Aorta (tissue), 5 donors: ENCODE results near the gene SLC49A4. TPM values are rescaled to one million over a fixed set of nuclear protein-coding genes. Genes with fewer than 3 reads are reported as not detected.

ENCODE experiments used
- ATAC-seq: fragments of 200-7000 bp; cut with Tn5 transposase; one replicate; pipeline ENCODE4 v1.9.1; 2022; ENCODE audit warnings: moderate library complexity; ENCODE audit not compliant: low FRiP score
- DNase-seq, 2 donors: peaks; one replicate each; pipeline ENCODE4 v3.0.0-alpha.2; 2020
- H3K27ac ChIP-seq, 2 donors: one replicate each; pipeline ENCODE4 v1.5.1; 2013; ENCODE audit warnings: low read length in 2 of 2, mild to moderate bottlenecking in 2 of 2, moderate library complexity in 2 of 2, control low read depth in 1 of 2, inconsistent platforms in 1 of 2, low read depth in 1 of 2
- H3K27me3 ChIP-seq, 2 donors: one replicate each; pipeline ENCODE4 v1.6.1; 2013; ENCODE audit warnings: control low read depth in 1 of 2, low read length in 1 of 2, mild to moderate bottlenecking in 1 of 2, moderate library complexity in 1 of 2; ENCODE audit not compliant: insufficient read depth in 2 of 2, control insufficient read depth in 1 of 2
- H3K36me3 ChIP-seq, 2 donors: one replicate each; pipeline ENCODE4 v1.6.1; 2013; ENCODE audit warnings: control low read depth in 1 of 2, low read length in 1 of 2, mild to moderate bottlenecking in 1 of 2; ENCODE audit not compliant: insufficient read depth in 2 of 2, control insufficient read depth in 1 of 2
- H3K4me1 ChIP-seq, 2 donors: one replicate each; pipeline ENCODE4 v1.6.1; 2013; ENCODE audit warnings: low read length in 2 of 2, control low read depth in 1 of 2, mild to moderate bottlenecking in 1 of 2, moderate library complexity in 1 of 2; ENCODE audit not compliant: insufficient read depth in 2 of 2, control insufficient read depth in 1 of 2
- H3K4me3 ChIP-seq, 2 donors: one replicate each; pipeline ENCODE4 v1.5.1; 2013; ENCODE audit warnings: low read length in 2 of 2, control low read depth in 1 of 2, mild to moderate bottlenecking in 1 of 2
- H3K9me3 ChIP-seq: one replicate; pipeline ENCODE4 v1.6.1; 2013; ENCODE audit warnings: mild to moderate bottlenecking, low read length; ENCODE audit not compliant: control insufficient read depth
- WGBS, 2 donors: extraction: QIAGEN DNeasy Blood & Tissue Kit; methylation state at CpG; one replicate each; pipeline ENCODE4 v1.1.7; 2013; 5-methylcytosine and 5-hydroxymethylcytosine counted together
- intact Hi-C, 2 donors: fragments of 100-400 bp; cut with DNase I; formaldehyde crosslinking; loops; one replicate each; pipeline versions ENCODE4 v1.14.2 to v1.15.0; 2022
- polyA plus RNA-seq, 2 donors: library from polyadenylated mRNA; stranded (reverse); fragments of 200-250 nt; gene quantifications; one replicate each; pipeline ENCODE4 v1.2.3, GENCODE V29; 2013
- total RNA-seq, 2 donors: library from RNA; stranded (reverse); fragmentation: NEBNext Ultra II Directional; extraction: Animal tissue kit (Norgen Biotek cat#: 25700); gene quantifications; one replicate each; pipeline ENCODE4 v1.2.1, GENCODE V29; 2021
- donor health status: healthy with polysubstance abuse.
- donor health status: Bipolar disorder and iron deficiency.
- donor health status: DM: no; HTN: no; CAD: no.
- donor health status: DM: no; HTN: no; CAD: no.
- donor health status: DM: yes; HTN: yes; CAD: no.

SLC49A4 gene
- total and polyA plus RNA-seq, 4 donors = 3.1 to 13.4 (median 8.6) TPM

GRCh38 chr3:122766430-122766829 is 28.4 kb upstream of the SLC49A4 start:
- intact Hi-C loops = no loop called here
- 96 to 97% methylated on average over 3 of the region's 3 CpGs for WGBS, 2 donors
- DNase-seq (no peak), ATAC-seq (no peak)
- Histone ChIP-seq H3K27ac (no peak overlapping the region), H3K27me3 (no peaks in the 10 kb centered on the region), H3K4me1 (no peaks in the 10 kb centered on the region), H3K36me3 (peaks cover 0 to 3% of the 10 kb centered on the region in 2 donors), H3K9me3 (no peaks in the 10 kb centered on the region), H3K4me3 (no peak overlapping the region)

DNA sequence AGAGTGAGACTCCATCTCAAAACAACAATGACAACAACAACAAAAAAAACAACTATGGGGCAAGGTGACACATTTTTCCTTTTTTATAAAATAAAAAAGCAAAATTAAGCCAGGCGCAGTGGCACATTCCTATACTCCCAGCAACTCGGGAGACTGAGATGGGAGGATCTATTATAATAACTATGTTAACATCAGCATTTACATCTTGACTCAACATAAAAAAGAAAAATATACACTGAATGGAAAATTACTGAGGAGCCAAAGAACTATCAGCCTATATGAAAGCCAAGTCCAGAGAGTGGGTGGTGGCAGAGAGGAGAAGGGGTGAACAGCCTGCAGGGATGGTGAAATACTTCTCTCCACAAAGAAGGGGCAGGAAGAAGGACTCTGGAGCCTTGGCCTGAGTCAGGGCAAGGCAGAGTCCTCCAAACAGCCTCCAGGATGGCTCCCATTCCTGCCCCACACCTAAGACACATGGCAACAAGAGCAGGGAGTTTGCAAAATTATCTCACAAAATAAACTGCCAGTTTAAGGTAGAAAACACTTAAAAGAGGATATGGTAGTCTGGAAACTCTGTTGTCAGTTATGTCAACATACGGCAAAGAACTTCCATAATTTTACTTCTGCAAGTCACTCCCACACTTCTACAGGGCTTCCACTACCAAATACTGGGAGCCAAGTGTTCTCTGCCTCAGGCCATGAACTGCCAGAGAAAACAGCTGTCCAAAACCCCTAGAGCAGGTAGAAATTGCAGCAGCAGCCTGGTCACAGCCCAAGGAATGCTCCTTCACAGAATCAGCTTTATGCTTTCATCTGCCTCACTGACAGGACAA is 27.1 kb upstream of the SLC49A4 start:
- H3K9me3 ChIP-seq = no peaks in the 10 kb centered on the region
- peak; percentile 46 for ATAC-seq
- H3K27ac ChIP-seq = no peak overlapping the region
- DNase-seq = no peak
- no peaks in the 10 kb centered on the region for H3K27me3 ChIP-seq
- intact Hi-C loops = no loop called here
- peaks cover 0 to 3% of the 10 kb centered on the region in 2 donors for H3K36me3 ChIP-seq
- WGBS, 2 donors = 92 to 93% methylated on average over 3 of the region's 3 CpGs
- no peak overlapping the region for H3K4me3 ChIP-seq
- no peaks in the 10 kb centered on the region for H3K4me1 ChIP-seq

DNA sequence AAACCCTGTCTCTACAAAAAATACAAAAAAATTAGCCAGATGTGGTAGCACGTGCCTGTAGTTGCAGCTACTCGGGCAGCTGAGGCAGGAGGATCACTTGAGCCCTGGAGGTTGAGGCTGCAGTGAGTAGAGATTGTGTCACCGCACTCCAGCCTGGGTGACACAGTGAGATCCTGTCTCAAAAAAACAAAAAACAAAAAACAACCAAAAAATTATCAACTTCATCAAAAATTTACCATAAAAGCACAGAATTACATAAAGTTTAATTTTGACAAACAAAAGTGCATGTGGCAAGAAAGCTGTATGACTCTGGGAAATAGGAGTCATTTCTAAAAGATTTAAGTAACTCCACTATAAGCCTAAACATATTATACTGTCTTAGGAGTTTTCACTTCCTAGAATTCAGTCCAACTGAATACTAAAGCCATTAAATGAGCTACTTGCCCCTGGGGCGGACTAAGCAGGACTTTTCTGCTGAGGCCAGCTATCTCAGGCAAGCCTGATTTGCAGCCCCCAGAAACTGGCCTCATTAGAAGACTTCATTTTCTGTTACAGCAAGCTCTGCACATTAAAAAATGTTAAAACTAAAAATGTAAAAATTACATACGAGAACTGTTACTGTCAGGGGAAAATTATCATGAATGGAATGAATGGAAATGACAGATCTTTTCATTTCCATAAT is 24.2 kb upstream of the SLC49A4 start:
- WGBS, 2 donors = 91 to 92% methylated on average over 5 of the region's 5 CpGs
- H3K4me3 ChIP-seq = no peak overlapping the region
- ATAC-seq (no peak), DNase-seq (no peak)
- H3K4me1 ChIP-seq = no peaks in the 10 kb centered on the region
- no peaks in the 10 kb centered on the region for H3K9me3 ChIP-seq
- peaks cover 0 to 3% of the 10 kb centered on the region in 2 donors for H3K36me3 ChIP-seq
- H3K27ac ChIP-seq = no peak overlapping the region
- intact Hi-C loops = no loop called here
- no peaks in the 10 kb centered on the region for H3K27me3 ChIP-seq

GRCh38 chr3:122772827-122773226 is 22.0 kb upstream of the SLC49A4 start:
- no peaks in the 10 kb centered on the region for H3K27me3 ChIP-seq
- no peak overlapping the region for H3K27ac ChIP-seq
- no peak for DNase-seq
- no peak for ATAC-seq
- intact Hi-C loops = no loop called here
- H3K9me3 ChIP-seq = no peaks in the 10 kb centered on the region
- 94 to 99% methylated on average over 1 of the region's 1 CpG for WGBS, 2 donors
- H3K36me3 ChIP-seq = peaks cover 0 to 3% of the 10 kb centered on the region in 2 donors
- no peaks in the 10 kb centered on the region for H3K4me1 ChIP-seq
- H3K4me3 ChIP-seq = no peak overlapping the region

GRCh38 chr3:122773944-122774509 is 20.8 kb upstream of the SLC49A4 start:
- no peak overlapping the region for H3K27ac ChIP-seq
- no peaks in the 10 kb centered on the region for H3K36me3 ChIP-seq
- no peaks in the 10 kb centered on the region for H3K4me1 ChIP-seq
- 90 to 92% methylated on average over 3 of the region's 3 CpGs for WGBS, 2 donors
- no peak overlapping the region for H3K4me3 ChIP-seq
- no peaks in the 10 kb centered on the region for H3K9me3 ChIP-seq
- intact Hi-C loops = no loop called here
- ATAC-seq (no peak), DNase-seq (no peak)
- H3K27me3 ChIP-seq = no peaks in the 10 kb centered on the region

- no peaks in the 10 kb centered on the region for H3K36me3 ChIP-seq
- WGBS, 2 donors = 97% methylated on average over 3 of the region's 3 CpGs
- no peaks in the 10 kb centered on the region for H3K9me3 ChIP-seq
- intact Hi-C loops = no loop called here
- no peaks in the 10 kb centered on the region for H3K27me3 ChIP-seq
- no peak overlapping the region for H3K27ac ChIP-seq
- H3K4me1 ChIP-seq = no peaks in the 10 kb centered on the region
- no peak overlapping the region for H3K4me3 ChIP-seq
- DNase-seq (no peak), ATAC-seq (no peak)
Measured at GRCh38 chr3:122774564-122774963, 20.3 kb upstream of the SLC49A4 start.

DNA sequence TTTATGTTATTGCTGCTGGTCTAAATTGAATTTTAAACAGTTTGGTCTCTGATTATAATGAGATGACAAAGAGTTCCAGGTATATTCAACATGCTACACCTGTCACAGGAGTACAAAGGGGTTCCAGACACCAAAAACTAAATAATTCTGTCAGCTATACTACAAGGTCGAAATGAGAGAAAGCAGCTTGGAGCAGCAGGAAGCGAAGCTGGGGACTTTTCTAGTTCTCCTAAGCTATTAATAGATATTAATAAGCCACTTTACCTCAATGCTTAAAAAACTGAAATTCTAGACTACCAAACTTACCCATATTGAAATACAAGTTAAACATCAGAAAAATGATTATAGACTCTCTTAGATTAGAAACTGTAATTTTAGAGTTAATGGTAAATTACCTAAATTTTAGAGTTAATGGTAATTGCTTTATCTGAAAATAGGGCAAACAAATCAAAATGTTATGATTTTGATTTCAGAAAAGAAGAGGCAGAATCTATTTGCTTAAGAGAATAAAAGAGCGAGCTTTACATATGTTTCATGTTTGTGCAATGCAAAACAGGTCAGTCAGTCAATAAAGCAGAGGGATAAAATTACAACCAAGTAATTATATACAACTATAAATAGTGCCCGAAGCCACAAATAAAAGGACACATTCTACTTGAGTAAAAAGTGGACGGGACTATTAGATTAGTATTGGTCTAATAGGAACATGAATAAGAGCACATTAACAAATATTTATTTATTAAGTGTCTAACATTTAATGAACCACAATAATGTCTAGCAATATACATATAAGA is 18.0 kb upstream of the SLC49A4 start:
- DNase-seq = no peak
- Histone ChIP-seq H3K36me3 (no peaks in the 10 kb centered on the region), H3K27ac (no peak overlapping the region), H3K4me1 (no peaks in the 10 kb centered on the region), H3K4me3 (no peak overlapping the region), H3K27me3 (no peaks in the 10 kb centered on the region), H3K9me3 (no peaks in the 10 kb centered on the region)
- WGBS, 2 donors = 69 to 71% methylated on average over 5 of the region's 5 CpGs
- ATAC-seq = no peak
- intact Hi-C loops = no loop called here

DNA sequence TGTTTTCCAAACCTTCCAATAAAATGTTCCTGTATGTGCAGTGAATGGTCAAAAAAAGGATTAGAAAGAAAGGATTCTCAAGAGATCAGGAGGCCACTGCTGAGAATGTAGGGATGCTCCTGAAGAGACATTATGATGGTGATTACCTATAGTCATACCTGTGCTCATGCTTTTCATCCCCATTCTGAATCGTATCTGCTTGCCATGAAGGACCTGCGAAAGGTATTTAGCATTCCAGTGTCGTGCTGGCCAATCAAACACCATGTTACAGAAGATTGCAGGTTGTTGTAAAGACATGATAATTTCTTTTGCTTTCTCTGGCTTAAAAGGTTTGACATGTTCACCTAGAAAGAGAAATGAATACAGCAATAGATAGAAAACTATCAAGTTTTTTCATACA is 17.3 kb upstream of the SLC49A4 start:
- no peaks in the 10 kb centered on the region for H3K36me3 ChIP-seq
- intact Hi-C loops = no loop called here

More for the DNA sequence above, 17.3 kb upstream of the SLC49A4 start:
- no peaks in the 10 kb centered on the region for H3K9me3 ChIP-seq
- 68 to 75% methylated on average over 3 of the region's 3 CpGs for WGBS, 2 donors
- H3K27me3 ChIP-seq = no peaks in the 10 kb centered on the region
- no peak for DNase-seq
- H3K27ac ChIP-seq = no peak overlapping the region
- no peak overlapping the region for H3K4me3 ChIP-seq
- H3K4me1 ChIP-seq = no peaks in the 10 kb centered on the region
- no peak for ATAC-seq
